ENCODE data around the gene MGAT1.

- TF ChIP-seq CTCF (IDR thresholded peaks at IDR 0.05 in 4 of 5, conservative IDR thresholded peaks at IDR 0.05 in 1 of 5) (no peak), POLR2A (IDR thresholded peaks at IDR 0.05) (no peak)
These were observed 21.5 kb upstream of the MGAT1 start for GRCh38 chr5:180823940-180824629.
